MM.1S (cell line): ENCODE measurements around the gene MIOX.

ENCODE experiments used
- EZH2 ChIP-seq: fragments of 300-600 bp; sonication (generic); optimal IDR thresholded peaks from 2 replicates; pipeline ENCODE3; 2017; ENCODE audit warnings: low read depth, mild to moderate bottlenecking, antibody characterized with exemption, low read length, mixed read lengths
- EZH2phosphoT487 ChIP-seq: fragments of 300-600 bp; sonication (generic); IDR thresholded peaks from 2 replicates; pipeline ENCODE4 v1.6.1; 2018; ENCODE audit warnings: antibody characterized with exemption, low read length
- TF ChIP-seq, protein P1 (sequence below): fragments of 300-600 bp; sonication (generic); IDR thresholded peaks from 2 replicates; pipeline ENCODE4 v1.5.1; 2016; ENCODE audit warnings: antibody characterized with exemption, low read length, mixed read lengths

- TF ChIP-seq, protein P1, sequence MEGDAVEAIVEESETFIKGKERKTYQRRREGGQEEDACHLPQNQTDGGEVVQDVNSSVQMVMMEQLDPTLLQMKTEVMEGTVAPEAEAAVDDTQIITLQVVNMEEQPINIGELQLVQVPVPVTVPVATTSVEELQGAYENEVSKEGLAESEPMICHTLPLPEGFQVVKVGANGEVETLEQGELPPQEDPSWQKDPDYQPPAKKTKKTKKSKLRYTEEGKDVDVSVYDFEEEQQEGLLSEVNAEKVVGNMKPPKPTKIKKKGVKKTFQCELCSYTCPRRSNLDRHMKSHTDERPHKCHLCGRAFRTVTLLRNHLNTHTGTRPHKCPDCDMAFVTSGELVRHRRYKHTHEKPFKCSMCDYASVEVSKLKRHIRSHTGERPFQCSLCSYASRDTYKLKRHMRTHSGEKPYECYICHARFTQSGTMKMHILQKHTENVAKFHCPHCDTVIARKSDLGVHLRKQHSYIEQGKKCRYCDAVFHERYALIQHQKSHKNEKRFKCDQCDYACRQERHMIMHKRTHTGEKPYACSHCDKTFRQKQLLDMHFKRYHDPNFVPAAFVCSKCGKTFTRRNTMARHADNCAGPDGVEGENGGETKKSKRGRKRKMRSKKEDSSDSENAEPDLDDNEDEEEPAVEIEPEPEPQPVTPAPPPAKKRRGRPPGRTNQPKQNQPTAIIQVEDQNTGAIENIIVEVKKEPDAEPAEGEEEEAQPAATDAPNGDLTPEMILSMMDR = no peak
- TF ChIP-seq EZH2 (no peak), EZH2phosphoT487 (no peak)
Observed at GRCh38 chr22:50441428-50441993, 45.1 kb upstream of the MIOX start.
